ENCODE measurements around the gene SH3RF3. TPM values are rescaled to one million over a fixed set of nuclear protein-coding genes. Genes with fewer than 3 reads are reported as not detected.
A peak's percentile ranks its signal among the peaks of the same experiment; 100 is the strongest.

SH3RF3 gene
- total RNA-seq, 4 donors from 2014 or later: 2.2 to 6.1 (median 4.2) TPM

GRCh38 chr2:109261906-109262631 lies 133.1 kb downstream of the SH3RF3 start:
- WGBS: 80% methylated on average over 10 of the region's 10 CpGs
- H3K4me1 ChIP-seq: peaks cover 35% of the 10 kb centered on the region

GRCh38 chr2:109264595-109265328 lies 135.8 kb downstream of the SH3RF3 start:
- TF ChIP-seq EP300 (IDR thresholded peaks at IDR 0.05) (no peak), POLR2AphosphoS5 (IDR thresholded peaks at IDR 0.05) (no peak), CTCF (IDR thresholded peaks at IDR 0.05) (no peak), POLR2A (IDR thresholded peaks at IDR 0.05) (no peak)
- no peaks in the 10 kb centered on the region for H3K9me3 ChIP-seq
- WGBS: 79% methylated on average over 12 of the region's 12 CpGs
- no peak overlapping the region for H3K4me3 ChIP-seq
- no peak overlapping the region for H3K27ac ChIP-seq
- H3K27me3 ChIP-seq: no peaks in the 10 kb centered on the region
- H3K36me3 ChIP-seq: no peaks in the 10 kb centered on the region
- peaks cover 27% of the 10 kb centered on the region for H3K4me1 ChIP-seq
- DNase-seq (ENCODE audit: low spot score in 2 of 2): peak in 1 of 2 donors; percentile 34

More at GRCh38 chr2:109261906-109262631, 133.1 kb downstream of the SH3RF3 start:
- Histone ChIP-seq H3K36me3 (no peaks in the 10 kb centered on the region), H3K27me3 (no peaks in the 10 kb centered on the region), H3K27ac (no peak overlapping the region), H3K9me3 (no peaks in the 10 kb centered on the region), H3K4me3 (no peak overlapping the region)
- peak in 1 of 2 donors; percentile 37 for DNase-seq (ENCODE audit: low spot score in 2 of 2)
- no peak for TF ChIP-seq CTCF (IDR thresholded peaks at IDR 0.05)
- TF ChIP-seq EP300 (IDR thresholded peaks at IDR 0.05): no peak
- no peak for TF ChIP-seq POLR2A (IDR thresholded peaks at IDR 0.05)

- Histone ChIP-seq H3K36me3 (no peaks in the 10 kb centered on the region), H3K27ac (no peak overlapping the region), H3K4me3 (no peak overlapping the region), H3K4me1 (peaks cover 33% of the 10 kb centered on the region), H3K27me3 (no peaks in the 10 kb centered on the region), H3K9me3 (no peaks in the 10 kb centered on the region)
- WGBS: 53% methylated on average over 2 of the region's 2 CpGs
- no peak for TF ChIP-seq POLR2A (IDR thresholded peaks at IDR 0.05)
- TF ChIP-seq POLR2AphosphoS5 (IDR thresholded peaks at IDR 0.05): no peak
- TF ChIP-seq CTCF (IDR thresholded peaks at IDR 0.05): no peak
- TF ChIP-seq EP300 (IDR thresholded peaks at IDR 0.05): no peak
- no peak for DNase-seq (ENCODE audit: low spot score in 2 of 2)
These were observed 136.4 kb downstream of the SH3RF3 start for GRCh38 chr2:109265369-109265768.

- Histone ChIP-seq H3K27me3 (no peaks in the 10 kb centered on the region), H3K27ac (no peak overlapping the region), H3K9me3 (no peaks in the 10 kb centered on the region), H3K36me3 (no peaks in the 10 kb centered on the region), H3K4me1 (peaks cover 39% of the 10 kb centered on the region), H3K4me3 (no peak overlapping the region)
- DNase-seq (ENCODE audit: low spot score in 2 of 2): no peak
- TF ChIP-seq CTCF (IDR thresholded peaks at IDR 0.05) (no peak), POLR2A (IDR thresholded peaks at IDR 0.05) (no peak), POLR2AphosphoS5 (IDR thresholded peaks at IDR 0.05) (no peak), EP300 (IDR thresholded peaks at IDR 0.05) (no peak)
- WGBS: 98% methylated on average over 5 of the region's 5 CpGs
These were observed 136.9 kb downstream of the SH3RF3 start for GRCh38 chr2:109265953-109266352.

DNA sequence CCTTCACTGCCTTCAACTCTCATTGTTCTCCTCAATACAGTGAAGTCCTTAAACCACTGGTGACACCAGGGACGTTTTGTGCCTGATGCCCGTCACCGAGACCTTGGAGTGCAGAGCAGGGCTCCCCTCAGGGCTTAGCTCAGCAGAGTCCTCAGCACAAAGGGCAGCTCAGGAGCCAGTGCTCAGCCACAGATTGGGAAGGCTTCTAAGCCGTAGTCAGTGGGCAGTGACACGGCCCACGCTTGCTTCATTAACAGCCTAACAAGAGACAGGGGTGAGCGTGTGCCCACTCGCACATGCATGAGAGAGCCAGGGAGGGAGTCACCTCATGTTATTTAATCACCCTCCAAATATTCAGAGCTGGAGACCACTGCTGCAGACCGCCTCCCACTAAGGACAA lies 137.5 kb downstream of the SH3RF3 start:
- Histone ChIP-seq H3K27ac (no peak overlapping the region), H3K4me1 (peaks cover 44% of the 10 kb centered on the region), H3K4me3 (no peak overlapping the region), H3K27me3 (no peaks in the 10 kb centered on the region), H3K36me3 (no peaks in the 10 kb centered on the region), H3K9me3 (no peaks in the 10 kb centered on the region)
- 96% methylated on average over 4 of the region's 9 CpGs for WGBS
- peak in 1 of 2 donors; percentile 51 for DNase-seq (ENCODE audit: low spot score in 2 of 2)
- TF ChIP-seq POLR2AphosphoS5 (IDR thresholded peaks at IDR 0.05) (no peak), EP300 (IDR thresholded peaks at IDR 0.05) (no peak)
